ENCODE measurements around the gene VGLL3.
"Not testable (repeated sequence)": the region's sequence is repeated elsewhere in the genome, so short reads cannot be mapped to it uniquely, and the experiment has no call there.

The VGLL3 gene

DNA sequence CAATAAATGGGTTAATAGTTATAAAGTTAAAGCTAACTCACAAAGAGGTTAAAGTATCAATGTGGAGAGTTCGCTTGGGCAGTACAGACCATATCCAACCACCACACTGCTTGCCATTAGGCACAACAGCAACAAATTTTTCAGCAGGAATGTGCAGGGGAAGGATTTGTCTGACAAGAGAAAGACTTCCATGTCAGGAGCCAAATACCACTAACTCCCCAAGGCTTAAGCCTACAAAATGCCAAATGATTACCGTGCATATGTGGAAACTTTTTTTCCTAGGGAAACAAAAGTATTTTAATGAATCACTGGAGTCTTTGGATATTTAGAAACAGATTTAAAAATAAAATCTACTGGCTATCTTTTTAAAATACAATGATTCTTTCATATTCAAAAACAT lies 8.1 kb downstream of the VGLL3 start:
- peak; percentile 89 for DNase-seq (ENCODE audit: low read depth)
- no peak overlapping the region for H3K4me3 ChIP-seq (ENCODE audit: low read depth, low read length)
- TF ChIP-seq, protein P1, sequence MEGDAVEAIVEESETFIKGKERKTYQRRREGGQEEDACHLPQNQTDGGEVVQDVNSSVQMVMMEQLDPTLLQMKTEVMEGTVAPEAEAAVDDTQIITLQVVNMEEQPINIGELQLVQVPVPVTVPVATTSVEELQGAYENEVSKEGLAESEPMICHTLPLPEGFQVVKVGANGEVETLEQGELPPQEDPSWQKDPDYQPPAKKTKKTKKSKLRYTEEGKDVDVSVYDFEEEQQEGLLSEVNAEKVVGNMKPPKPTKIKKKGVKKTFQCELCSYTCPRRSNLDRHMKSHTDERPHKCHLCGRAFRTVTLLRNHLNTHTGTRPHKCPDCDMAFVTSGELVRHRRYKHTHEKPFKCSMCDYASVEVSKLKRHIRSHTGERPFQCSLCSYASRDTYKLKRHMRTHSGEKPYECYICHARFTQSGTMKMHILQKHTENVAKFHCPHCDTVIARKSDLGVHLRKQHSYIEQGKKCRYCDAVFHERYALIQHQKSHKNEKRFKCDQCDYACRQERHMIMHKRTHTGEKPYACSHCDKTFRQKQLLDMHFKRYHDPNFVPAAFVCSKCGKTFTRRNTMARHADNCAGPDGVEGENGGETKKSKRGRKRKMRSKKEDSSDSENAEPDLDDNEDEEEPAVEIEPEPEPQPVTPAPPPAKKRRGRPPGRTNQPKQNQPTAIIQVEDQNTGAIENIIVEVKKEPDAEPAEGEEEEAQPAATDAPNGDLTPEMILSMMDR (conservative IDR thresholded peaks at IDR 0.05; ENCODE audit: low read depth, low read length): no peak

DNA sequence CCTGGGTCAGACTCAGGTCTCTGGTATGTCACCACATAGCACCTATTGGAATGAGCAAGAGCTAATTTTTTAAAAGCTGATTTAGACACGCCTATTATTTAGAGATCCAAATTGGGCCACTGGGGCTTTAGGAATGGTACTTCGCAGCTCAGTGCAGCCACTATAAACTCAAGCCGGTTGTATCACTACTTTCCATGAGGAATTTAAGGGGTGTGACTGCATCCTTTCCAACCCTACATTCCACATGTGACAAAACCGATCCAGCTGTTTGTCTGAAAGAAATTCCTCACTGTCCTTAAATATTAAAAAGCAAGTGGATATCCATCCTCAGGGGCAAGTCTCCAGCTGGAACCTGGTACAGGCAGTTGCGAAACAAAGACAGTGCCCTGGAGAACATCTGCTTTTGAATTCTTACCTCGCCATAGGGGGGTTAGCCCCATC lies 12.8 kb downstream of the VGLL3 start:
- no peak overlapping the region for H3K4me3 ChIP-seq (ENCODE audit: low read depth, low read length)
- DNase-seq (ENCODE audit: low read depth): no peak
- TF ChIP-seq, protein P1 (conservative IDR thresholded peaks at IDR 0.05; ENCODE audit: low read depth, low read length): no peak

DNA sequence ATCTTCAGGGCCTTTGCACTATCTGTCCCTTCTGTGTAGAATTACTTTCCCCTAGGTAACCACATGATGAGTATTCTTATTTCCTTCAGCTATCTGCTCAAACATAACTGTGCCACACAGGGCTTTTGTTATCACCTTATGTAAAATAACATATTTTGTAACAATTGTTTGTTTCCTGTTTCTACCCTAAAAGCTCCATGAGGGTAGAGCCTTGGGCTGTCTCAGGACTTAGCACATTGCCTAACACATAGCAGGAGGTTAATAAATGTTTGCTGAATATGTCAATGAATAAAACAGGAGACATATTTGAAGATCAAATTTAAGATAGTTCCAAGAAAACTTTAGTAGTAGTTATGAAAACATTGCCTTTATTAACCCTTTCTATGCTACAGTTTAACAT lies 14.7 kb downstream of the VGLL3 start:
- no peak for DNase-seq (ENCODE audit: low read depth)
- TF ChIP-seq, protein P1 (conservative IDR thresholded peaks at IDR 0.05; ENCODE audit: low read depth, low read length): no peak

DNA sequence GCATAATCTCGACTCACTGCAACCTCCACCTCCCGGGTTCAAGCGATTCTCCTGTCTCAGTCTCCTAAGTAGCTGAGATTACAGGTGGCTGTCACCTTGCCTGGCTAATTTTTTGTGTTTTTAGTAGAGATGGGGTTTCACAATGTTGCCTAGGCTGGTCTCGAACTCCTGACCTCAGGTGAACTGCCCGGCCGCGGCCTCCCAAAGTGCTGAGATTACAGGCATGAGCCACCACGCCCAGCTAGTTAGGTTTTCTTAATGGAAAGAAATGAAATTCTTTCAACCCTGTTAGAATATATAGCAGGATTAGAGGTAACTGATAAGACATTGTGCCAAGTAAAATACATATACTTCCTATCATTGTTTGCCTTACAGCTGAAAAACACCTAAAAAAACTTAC lies 16.8 kb downstream of the VGLL3 start:
- DNase-seq (ENCODE audit: low read depth); H3K4me3 ChIP-seq (ENCODE audit: low read depth, low read length): not testable (repeated sequence)

More for the DNA sequence above, 14.7 kb downstream of the VGLL3 start:
- no peak overlapping the region for H3K4me3 ChIP-seq (ENCODE audit: low read depth, low read length)

DNA sequence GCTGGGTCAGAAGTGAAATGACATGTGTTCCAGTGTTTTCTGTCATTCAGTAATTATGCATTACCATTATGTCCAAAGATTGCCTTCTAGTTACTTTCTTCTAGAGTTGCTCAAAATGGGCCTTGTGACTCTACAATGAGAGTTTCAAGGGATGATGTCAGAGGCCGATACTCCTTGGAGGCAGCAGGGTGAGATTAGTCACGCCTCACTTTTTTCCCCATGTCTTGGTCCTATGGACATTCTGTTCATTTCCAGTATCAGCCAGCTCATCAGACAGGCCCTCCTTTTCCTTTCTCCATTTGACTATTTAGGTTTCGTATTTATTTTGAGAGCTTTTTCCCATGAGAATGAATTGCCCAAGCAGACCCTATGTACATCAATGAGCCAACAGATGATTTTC lies 17.5 kb downstream of the VGLL3 start:
- peak; percentile 98 for DNase-seq (ENCODE audit: low read depth)
- TF ChIP-seq, protein P1 (conservative IDR thresholded peaks at IDR 0.05; ENCODE audit: low read depth, low read length): no peak
- no peak overlapping the region for H3K4me3 ChIP-seq (ENCODE audit: low read depth, low read length)

DNA sequence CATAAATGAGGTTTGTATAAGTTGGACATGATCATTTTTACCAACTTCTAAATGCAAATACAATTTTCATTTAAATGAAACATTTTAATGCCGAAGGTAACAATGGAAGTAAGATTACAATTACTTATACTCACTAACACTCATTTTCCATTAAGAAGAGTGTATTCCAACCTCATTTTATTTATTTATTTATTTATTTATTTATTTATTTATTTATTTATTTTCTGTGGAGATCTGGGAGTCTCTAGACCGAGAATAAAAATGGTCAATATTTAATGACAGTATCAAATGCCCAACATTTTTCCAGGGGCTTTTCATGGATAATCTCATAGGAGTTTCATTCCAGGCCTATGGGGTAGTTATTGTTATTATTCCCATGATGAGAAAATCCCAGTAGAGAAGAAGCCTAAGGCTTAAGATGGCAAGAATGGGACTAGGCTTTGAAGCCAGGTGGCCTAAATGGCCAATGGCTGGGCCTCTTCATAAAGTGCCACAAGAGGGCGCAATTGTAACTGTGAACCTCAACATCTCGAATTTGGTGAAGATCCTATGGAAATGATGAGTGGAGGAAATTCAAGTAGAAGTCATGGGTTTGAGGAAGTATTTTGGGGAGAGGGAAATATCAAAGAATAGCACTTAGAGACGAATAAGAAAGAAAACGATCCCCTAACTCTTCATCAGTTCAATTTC lies 21.3 kb downstream of the VGLL3 start:
- DNase-seq (ENCODE audit: low read depth): peak; percentile 74
- TF ChIP-seq, protein P1 (conservative IDR thresholded peaks at IDR 0.05; ENCODE audit: low read depth, low read length): peak; percentile 76
- no peak overlapping the region for H3K4me3 ChIP-seq (ENCODE audit: low read depth, low read length)

DNA sequence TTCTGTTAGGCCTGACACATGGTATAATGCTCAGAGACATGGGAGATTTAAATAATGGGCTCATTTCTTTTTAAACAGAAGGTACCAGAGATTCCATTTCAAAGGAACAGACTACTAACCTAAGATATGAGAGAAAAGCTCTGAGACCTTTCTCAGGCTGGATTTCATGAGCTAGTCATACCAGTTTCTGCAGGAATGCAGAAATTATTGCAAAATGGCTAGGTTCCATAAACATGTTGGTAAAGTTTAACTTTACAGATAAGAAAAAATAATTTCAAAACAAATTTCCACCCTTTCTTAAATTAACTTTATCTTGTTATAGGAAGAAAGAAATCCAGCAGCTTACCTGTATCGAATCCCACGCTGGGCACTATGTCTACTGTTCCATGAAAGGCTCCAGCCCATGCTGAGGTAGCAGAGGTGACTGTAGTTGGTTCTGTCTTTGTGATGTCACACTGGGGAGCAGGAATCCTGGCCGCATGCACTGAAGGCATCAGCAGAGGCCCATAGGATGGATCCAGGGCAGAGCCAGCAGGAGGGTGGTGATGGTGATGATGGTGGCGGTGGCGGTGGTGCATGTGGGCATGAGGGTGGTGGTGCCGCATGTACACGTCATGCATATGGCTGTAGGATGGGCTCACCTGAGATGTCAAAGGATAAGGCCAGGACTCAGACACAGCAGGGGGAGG lies 22.6 kb downstream of the VGLL3 start:
- TF ChIP-seq, protein P1 (conservative IDR thresholded peaks at IDR 0.05; ENCODE audit: low read depth, low read length): no peak
- H3K4me3 ChIP-seq (ENCODE audit: low read depth, low read length): no peak overlapping the region
- DNase-seq (ENCODE audit: low read depth): peak; percentile 48
